CD4-positive, alpha-beta T cell treated with Interleukin-15 for 4 hours (primary cell): Measurements from ENCODE around the gene ITGB5.

ENCODE experiments used
- DNase-seq: peaks from one replicate; pipeline ENCODE4 v3.0.0-alpha.2; 2020; ENCODE audit warnings: low spot score

The ITGB5 gene

GRCh38 chr3:124862006-124862405 lies 25.2 kb downstream of the ITGB5 start:
- DNase-seq, result no peak

GRCh38 chr3:124861041-124861440 lies 26.1 kb downstream of the ITGB5 start:
- no peak for DNase-seq

DNA sequence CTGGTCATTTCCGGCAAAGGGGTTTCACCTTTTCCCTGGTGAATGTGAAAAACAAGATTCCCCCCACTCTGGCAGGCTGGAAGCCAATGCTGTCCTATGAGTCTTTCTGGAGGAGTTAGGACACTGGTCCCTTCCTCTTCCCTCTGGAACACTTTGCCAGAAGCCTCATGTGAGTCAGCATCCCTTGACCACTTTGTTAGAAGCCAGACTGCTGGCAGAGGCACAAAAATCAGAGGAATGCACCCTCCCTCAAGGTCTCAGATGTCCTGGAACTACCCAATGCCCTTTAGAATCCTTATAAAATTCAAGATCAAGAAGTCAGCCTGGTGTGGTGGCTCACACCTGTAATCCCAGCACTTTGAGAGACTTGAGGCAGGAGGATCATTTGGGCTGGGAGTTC lies 26.6 kb downstream of the ITGB5 start:
- no peak for DNase-seq

DNA sequence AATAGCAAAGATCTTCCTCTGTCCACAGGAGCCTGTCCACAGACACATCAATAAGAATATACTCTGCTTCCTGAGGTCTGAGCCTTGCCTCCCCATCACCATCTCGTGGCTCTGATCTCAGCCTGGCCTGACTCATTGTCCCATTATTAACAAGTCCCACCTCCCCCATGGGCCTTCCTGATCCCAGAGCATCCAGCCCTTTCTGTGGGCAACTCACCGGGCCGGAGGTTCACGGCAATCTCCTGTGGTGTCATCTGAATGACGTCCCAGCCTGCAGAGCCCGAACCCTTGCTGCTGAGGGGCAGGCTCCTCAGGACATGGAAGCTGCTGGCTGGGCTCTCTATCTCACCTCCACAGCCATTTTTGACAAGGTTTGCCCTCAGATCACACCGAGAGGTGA lies 28.1 kb downstream of the ITGB5 start:
- DNase-seq, result no peak

DNA sequence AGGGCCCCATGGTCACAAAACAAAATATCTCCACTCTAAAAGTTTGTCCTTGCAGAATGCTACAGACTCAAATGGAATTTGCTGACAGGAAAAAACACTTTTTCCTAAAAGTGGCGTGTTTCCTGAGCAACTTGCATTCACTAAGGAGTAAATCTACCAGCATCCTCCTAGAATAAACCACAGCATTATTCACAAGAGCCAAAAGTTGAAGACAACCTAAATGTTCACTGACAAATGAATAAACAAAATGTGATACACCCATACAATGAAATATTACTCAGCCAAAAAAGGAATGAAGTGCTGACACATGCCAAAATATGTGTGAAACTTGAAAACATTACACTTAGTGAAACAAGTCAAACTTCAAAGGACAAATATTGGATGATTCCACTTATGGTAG lies 28.9 kb downstream of the ITGB5 start:
- no peak for DNase-seq

DNA sequence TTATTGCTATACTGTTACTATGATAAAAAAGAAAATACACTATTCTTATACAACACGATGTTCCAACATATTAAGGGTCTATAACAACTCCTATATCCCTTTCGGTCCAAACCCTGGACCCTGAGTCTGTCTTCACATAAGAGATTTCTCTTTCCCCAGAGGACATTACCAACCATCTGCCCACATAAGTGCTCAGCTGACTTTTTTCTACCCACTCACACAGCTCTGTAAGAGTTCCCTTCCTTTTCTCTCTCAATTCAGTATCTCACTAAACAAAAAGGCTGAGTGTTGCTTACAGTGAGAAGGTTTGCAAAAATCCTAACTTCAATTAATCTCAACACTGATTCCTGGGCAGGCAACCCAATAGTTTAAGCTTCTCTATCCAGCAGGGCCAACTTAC lies 30.5 kb downstream of the ITGB5 start:
- no peak for DNase-seq

DNA sequence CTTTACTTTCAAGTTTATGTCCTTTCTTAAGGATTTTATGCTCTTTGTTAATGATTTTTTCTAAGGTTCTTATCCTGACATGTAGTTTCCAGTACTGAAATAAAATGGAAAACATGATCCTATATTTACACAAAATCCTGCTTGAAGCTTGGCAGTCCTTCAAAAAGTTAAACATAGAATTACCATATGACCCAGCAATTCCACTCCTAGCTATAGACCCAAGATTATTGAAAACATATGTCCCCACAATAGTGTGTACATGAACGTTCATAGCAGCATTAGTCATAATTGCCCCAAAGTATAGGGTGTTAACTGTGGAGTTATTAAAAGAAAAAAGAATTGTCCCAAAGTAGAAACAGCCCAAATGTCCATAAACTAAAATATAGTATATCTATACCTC lies 33.2 kb downstream of the ITGB5 start:
- DNase-seq, result no peak

GRCh38 chr3:124853446-124853845 lies 33.7 kb downstream of the ITGB5 start:
- no peak for DNase-seq

GRCh38 chr3:124851905-124852304 lies 35.3 kb downstream of the ITGB5 start:
- no peak for DNase-seq

DNA sequence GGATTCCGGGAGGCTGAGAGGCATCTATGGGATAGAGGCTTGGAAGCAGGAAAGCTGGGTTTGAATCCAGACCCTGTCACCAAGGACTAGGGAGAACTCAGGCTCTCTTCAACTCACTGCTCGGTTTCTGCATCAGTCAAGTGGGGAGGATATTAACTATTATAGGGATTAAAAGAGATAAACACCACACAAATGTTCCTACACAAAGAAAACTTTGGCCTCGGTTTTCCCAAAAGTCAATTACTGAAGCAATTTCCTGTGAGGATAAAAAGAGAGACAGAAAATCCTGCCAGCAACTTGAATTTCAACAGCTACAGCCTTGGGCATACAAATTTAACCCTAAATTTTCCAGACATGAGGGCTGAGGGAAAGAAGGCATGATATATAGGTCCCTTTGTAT lies 36.0 kb downstream of the ITGB5 start:
- no peak for DNase-seq

DNA sequence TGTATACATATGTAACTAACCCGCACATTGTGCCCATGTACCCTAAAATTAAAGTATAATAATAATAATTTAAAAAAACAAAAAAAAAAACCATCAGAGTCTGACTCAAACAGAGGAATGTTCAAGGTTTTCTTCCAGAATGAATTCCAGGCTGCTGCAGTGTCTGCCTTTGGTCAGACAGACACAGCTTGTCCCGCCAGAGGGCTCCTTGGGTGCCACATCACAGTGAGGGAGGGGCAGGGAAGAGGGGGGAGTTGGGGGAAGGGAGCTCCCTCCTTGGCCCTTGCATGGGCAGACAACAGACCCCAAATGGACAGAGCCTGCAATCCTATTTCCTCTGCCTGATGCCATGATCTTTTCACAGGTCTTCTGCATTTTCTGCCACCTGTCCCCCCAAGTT lies 36.5 kb downstream of the ITGB5 start:
- no peak for DNase-seq

DNA sequence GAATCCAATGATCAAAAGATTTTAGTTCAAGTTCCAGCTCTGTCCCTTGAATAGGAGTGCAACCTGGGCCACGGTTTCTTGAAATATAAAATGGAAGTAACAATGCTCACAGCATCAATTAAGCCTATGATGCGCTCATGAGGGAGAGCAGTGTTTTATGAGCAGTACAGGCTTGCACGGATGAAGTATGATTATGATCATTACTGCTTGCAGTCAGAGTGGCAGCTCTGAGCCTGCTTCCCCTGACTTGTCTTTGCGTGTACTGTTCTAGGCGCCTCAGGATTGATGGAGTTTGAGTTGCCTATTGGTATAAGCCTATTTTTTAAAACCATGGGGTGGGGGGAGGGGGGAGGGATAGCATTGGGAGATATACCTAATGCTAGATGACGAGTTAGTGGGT lies 37.0 kb downstream of the ITGB5 start:
- no peak for DNase-seq

GRCh38 chr3:124848300-124848699 lies 38.9 kb downstream of the ITGB5 start:
- no peak for DNase-seq

DNA sequence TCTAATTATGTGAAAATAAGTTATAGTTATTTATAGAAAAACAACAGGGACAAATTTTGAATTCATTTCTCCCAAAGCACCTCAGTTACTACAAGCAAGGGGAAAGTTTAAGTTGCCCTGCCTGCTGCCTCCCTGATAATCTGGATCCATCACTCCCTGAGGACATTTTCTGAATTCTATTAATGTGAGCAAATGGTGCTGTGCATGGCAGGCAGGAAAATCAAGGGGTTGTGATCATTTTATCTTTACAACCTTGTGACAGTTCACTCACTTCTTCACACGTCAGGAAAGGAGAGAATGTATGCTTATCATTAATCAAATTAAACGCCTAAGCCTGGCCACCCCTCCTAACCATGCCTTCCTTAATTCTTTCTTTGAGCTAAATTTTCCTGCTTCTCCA lies 39.3 kb downstream of the ITGB5 start:
- DNase-seq, result no peak

- DNase-seq, result no peak
Observed at GRCh38 chr3:124847051-124847450, 40.1 kb downstream of the ITGB5 start.

GRCh38 chr3:124846189-124846588 lies 41.0 kb downstream of the ITGB5 start:
- DNase-seq, result no peak

DNA sequence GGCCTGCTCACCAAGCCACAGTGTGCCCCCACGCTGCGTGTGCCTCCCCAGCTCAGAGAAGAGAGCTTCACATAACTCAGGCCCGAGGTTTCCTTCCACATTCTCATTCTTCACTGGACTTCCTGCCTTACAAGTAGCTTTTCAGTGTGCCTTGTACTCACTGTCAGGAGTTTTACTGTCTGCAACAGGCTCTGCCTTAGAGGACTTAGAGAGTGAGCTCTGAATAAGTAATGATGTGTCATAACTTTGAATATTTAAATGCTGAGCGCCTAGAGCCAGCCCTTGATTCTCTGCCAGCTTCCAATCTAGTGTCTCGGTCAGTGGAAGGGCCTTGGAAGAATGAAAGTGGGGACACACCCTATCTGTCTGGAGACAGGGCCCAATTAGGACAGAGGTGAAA lies 41.8 kb downstream of the ITGB5 start:
- no peak for DNase-seq

DNA sequence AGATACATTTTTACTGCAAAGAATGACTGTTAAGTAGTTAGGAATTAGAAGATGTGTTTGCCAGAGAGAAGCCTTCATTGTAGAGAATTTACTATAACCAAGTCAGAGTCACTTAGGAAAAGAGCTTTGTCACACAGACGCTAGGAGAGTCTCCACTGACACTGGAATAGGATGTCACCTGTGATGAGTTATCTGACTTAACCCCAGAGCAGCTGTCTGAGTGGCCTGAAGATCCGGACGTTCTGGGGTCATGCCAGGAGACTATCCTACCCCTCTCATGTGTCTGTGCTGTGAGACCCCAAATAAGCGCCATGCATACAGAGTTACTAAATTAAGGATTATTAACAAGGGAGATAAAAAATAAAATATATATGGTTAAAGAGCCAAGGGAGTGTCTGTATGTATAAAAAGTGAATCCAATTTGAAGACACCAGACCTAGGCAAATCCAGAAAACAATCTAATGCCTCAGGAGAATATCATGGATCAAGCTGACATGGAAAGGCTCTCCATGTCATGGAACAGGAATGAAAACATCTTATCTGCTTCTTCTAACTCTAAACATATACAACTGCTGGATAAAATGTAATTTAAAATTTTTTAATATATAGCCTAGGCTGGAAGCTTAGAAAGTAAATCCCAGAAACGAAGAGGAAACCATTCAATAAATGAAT lies 43.5 kb downstream of the ITGB5 start:
- DNase-seq, result no peak

GRCh38 chr3:124843047-124843446 lies 44.1 kb downstream of the ITGB5 start:
- DNase-seq, result no peak

- no peak for DNase-seq
Observed at GRCh38 chr3:124841517-124841916, 45.6 kb downstream of the ITGB5 start.

DNA sequence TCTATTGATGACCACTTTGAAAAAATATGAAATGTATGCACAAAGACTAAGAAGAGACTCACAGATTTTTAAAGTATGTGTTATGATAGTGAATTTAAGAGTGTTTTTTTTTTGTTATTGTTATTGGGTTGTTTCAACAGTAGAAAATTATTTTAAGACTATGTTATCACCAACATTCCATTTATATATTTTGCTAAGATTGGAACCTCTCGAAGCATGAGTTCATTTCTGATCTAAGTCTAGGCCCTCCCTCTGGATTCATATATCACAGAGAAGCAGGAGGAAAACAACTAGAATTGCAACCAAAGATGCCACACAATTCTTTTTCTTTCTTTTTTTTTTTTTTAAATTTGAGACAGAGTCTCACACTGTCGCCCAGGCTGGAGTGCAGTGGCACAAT lies 46.8 kb downstream of the ITGB5 start:
- no peak for DNase-seq

- no peak for DNase-seq
Observed at GRCh38 chr3:124839896-124840295, 47.3 kb downstream of the ITGB5 start.

DNA sequence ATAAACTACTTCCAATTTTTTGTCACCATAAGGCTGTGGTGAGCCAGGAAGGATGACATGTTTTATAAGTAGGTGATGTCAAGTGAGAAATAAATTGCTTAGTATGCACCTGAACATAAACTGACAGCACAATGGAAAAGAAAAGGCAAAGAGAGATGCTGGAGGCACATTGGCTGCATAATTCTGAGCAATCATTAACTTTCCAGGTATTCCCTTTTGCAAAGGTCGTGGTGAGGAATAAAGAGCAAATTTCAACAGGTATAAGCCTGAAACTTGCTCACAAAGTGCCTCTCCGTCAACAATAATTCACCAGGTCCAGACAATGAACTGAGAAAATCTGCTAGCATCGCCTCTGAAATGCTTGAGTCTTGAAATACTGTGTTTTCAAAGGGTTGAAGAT lies 48.2 kb downstream of the ITGB5 start:
- no peak for DNase-seq

- no peak for DNase-seq
Observed at GRCh38 chr3:124837730-124838186, 49.4 kb downstream of the ITGB5 start.

GRCh38 chr3:124837065-124837464 lies 50.1 kb downstream of the ITGB5 start:
- DNase-seq, result no peak
